Measurements from ENCODE around the gene CCDC7.

CCDC7 gene

GRCh38 chr10:32846974-32847373, 401.0 kb downstream of the CCDC7 start:
- Histone ChIP-seq H3K27ac (replicated peaks) (no peak overlapping the region), H3K4me3 (replicated peaks; ENCODE audit: insufficient read depth, low read length) (no peak overlapping the region), H3K27me3 (ENCODE audit: insufficient read depth, poor library complexity, severe bottlenecking) (no peaks in the 10 kb centered on the region)
- no peak for DNase-seq (ENCODE audit: low read depth in 1 of 2, low spot score in 1 of 2)
- TF ChIP-seq POLR2AphosphoS5 (IDR thresholded peaks at IDR 0.05; ENCODE audit: low read depth) = no peak
- no peak for TF ChIP-seq REST (IDR thresholded peaks at IDR 0.05; ENCODE audit: insufficient replicate concordance, low read depth)
- no peak for TF ChIP-seq GABPA (IDR thresholded peaks at IDR 0.05; ENCODE audit: low read depth)
- TF ChIP-seq SPI1 (IDR thresholded peaks at IDR 0.05; ENCODE audit: borderline replicate concordance, low read depth) = no peak
- TF ChIP-seq CTCF (IDR thresholded peaks at IDR 0.05; ENCODE audit: insufficient read depth, low read length) = no peak

- Histone ChIP-seq H3K27ac (replicated peaks) (no peak overlapping the region), H3K27me3 (ENCODE audit: insufficient read depth, poor library complexity, severe bottlenecking) (no peaks in the 10 kb centered on the region), H3K4me3 (replicated peaks; ENCODE audit: insufficient read depth, low read length) (no peak overlapping the region)
- TF ChIP-seq CTCF (IDR thresholded peaks at IDR 0.05; ENCODE audit: insufficient read depth, low read length) (no peak), GABPA (IDR thresholded peaks at IDR 0.05; ENCODE audit: low read depth) (no peak), REST (IDR thresholded peaks at IDR 0.05; ENCODE audit: insufficient replicate concordance, low read depth) (no peak), POLR2AphosphoS5 (IDR thresholded peaks at IDR 0.05; ENCODE audit: low read depth) (no peak), SPI1 (IDR thresholded peaks at IDR 0.05; ENCODE audit: borderline replicate concordance, low read depth) (no peak)
- DNase-seq (ENCODE audit: low read depth in 1 of 2, low spot score in 1 of 2) = no peak
These were observed 405.4 kb downstream of the CCDC7 start for GRCh38 chr10:32851301-32851700.

- no peak for DNase-seq (ENCODE audit: low read depth in 1 of 2, low spot score in 1 of 2)
- H3K27ac ChIP-seq (replicated peaks) = no peak overlapping the region
- TF ChIP-seq CTCF (IDR thresholded peaks at IDR 0.05; ENCODE audit: insufficient read depth, low read length) = no peak
- no peak for TF ChIP-seq REST (IDR thresholded peaks at IDR 0.05; ENCODE audit: insufficient replicate concordance, low read depth)
- TF ChIP-seq POLR2AphosphoS5 (IDR thresholded peaks at IDR 0.05; ENCODE audit: low read depth) = no peak
- no peak for TF ChIP-seq GABPA (IDR thresholded peaks at IDR 0.05; ENCODE audit: low read depth)
- TF ChIP-seq SPI1 (IDR thresholded peaks at IDR 0.05; ENCODE audit: borderline replicate concordance, low read depth) = no peak
- H3K27me3 ChIP-seq (ENCODE audit: insufficient read depth, poor library complexity, severe bottlenecking) = no peaks in the 10 kb centered on the region
- H3K4me3 ChIP-seq (replicated peaks; ENCODE audit: insufficient read depth, low read length) = no peak overlapping the region
These were observed 408.5 kb downstream of the CCDC7 start for GRCh38 chr10:32854435-32854834.
